MG63 (cell line): ENCODE data around the gene COMT. TPM values are rescaled to one million over a fixed set of nuclear protein-coding genes. Genes with fewer than 3 reads are reported as not detected.

ENCODE experiments used
- DNase-seq: peaks from one replicate; pipeline ENCODE4 v3.0.0-alpha.2; 2020
- H3K27me3 ChIP-seq: fragments of 250-450 bp; sonication (Bioruptor Pico); 2 replicates; pipeline ENCODE4 v1.5.1; 2020; ENCODE audit warnings: mild to moderate bottlenecking, moderate library complexity
- H3K36me3 ChIP-seq: fragments of 250-450 bp; sonication (Bioruptor Pico); 2 replicates; pipeline ENCODE4 v1.5.1; 2020; ENCODE audit warnings: mild to moderate bottlenecking, moderate library complexity
- H3K4me3 ChIP-seq: fragments of 250-450 bp; sonication (Bioruptor Pico); 2 replicates; pipeline ENCODE4 v1.5.1; 2020; ENCODE audit warnings: mild to moderate bottlenecking, moderate library complexity
- H3K9me3 ChIP-seq: fragments of 250-450 bp; sonication (Bioruptor Pico); 2 replicates; pipeline ENCODE4 v1.5.1; 2020; ENCODE audit warnings: mild to moderate bottlenecking, moderate library complexity
- total RNA-seq: library from RNA; depleted of rRNA; stranded (reverse); fragments of >200 nt; shearing (Covaris generic); gene quantifications from 2 replicates; pipeline ENCODE4 v1.2.3, GENCODE V29; 2014; ENCODE audit warnings: low replicate concordance; rRNA removed

The COMT gene
- 178 and 263 TPM in 2 replicates for total RNA-seq

DNA sequence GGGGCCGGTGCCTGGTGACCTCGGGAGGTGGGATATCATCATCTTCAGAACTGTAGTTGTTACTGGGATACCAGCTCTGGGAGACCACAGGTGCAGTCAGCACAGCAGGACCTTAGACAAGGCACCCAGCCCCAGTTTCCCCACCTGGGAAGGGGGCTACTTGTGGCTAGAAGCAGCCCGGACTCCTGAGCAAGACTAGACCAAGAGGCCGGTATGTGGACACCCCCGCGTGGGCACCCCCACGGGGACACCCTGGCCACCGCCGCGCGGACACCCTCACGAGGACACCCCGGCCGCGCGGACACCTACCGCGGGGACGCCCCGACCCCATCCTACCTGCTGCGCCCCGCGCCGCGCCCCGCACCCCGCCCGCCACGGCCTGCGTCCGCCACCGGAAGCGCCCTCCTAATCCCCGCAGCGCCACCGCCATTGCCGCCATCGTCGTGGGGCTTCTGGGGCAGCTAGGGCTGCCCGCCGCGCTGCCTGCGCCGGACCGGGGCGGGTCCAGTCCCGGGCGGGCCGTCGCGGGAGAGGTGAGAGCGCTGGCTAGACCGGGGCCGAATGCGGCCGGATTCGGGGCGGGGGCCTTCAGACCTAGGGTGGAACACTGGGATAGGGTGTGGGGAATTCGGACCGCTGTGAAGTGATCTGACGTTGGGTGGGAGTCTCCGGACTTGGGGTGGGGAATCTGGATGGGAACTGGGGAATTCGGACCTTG lies at the start of gene COMT, which contains the start of gene TXNRD2:
COMT (plus strand) TSS at position 408 of the 718 bp plus-strand sequence. CDS start 20,755 bp downstream, outside the sequence.
TXNRD2 (minus strand) TSS at position 454 of the 718 bp plus-strand sequence; CDS start at position 439, 15 bp downstream.
- peaks cover 17% of the 10 kb centered on the region for H3K36me3 ChIP-seq
- no peaks in the 10 kb centered on the region for H3K9me3 ChIP-seq
- peak; percentile 75 for DNase-seq
- H3K4me3 ChIP-seq, result peak within 1 kb of the TSS; percentile 76
- no peaks in the 10 kb centered on the region for H3K27me3 ChIP-seq

DNA sequence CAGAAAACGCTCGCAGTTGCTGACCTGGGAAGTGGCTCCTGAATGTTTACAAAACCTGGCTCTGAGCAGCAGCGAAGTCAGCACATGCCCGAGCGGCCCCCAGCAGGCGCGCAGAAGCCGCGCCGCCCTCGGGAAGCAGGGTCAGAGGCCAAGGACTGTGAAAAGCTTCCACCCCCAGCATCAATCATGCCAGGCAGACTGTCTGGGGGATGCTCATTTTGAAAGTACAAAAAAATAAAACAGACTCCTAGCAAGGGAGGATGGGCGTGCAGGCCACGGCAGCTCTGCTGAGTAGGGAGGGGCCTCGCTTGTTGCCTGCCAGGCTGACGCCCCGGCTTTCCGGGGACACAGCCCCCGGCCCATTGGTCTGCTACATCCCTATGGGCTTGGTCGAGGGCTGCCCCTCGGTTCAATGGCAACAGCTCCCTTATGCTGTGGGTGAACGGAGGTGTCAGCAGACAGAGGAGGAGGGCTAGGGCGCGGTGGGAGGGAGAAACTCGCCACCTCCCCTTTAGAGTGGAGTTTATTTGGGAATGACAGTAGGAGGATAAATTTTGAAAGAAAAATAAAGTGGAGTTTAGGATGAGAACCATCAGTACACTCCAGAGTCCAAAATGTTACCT lies 49.2 kb upstream of the COMT start:
- Histone ChIP-seq H3K27me3 (no peaks in the 10 kb centered on the region), H3K9me3 (no peaks in the 10 kb centered on the region), H3K36me3 (no peaks in the 10 kb centered on the region), H3K4me3 (no peak overlapping the region)
- no peak for DNase-seq

- Histone ChIP-seq H3K4me3 (no peak overlapping the region), H3K36me3 (no peaks in the 10 kb centered on the region), H3K27me3 (no peaks in the 10 kb centered on the region), H3K9me3 (no peaks in the 10 kb centered on the region)
- DNase-seq, result no peak
These were observed 48.6 kb upstream of the COMT start for GRCh38 chr22:19892925-19893324.

DNA sequence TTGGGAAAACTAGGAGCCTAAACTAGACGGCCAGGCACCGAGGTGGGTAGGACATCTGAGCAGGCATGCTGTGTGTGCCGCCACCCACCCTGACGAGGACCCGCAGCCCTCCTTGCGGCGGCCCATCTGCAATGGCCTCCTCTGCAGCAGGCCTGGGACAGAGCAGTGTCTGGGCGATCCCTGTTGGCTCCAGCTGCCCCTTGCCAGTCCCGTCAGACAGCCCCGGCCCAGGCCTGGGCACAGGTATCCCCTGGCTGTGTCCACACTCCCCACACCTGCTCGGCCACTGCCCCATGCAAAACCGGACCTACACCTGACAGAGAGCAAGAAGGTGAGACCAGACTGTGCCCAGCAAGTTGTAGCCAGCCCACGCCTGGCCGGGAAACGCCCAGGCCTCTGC lies 48.2 kb upstream of the COMT start:
- no peaks in the 10 kb centered on the region for H3K27me3 ChIP-seq
- DNase-seq, result no peak
- H3K4me3 ChIP-seq, result no peak overlapping the region
- no peaks in the 10 kb centered on the region for H3K36me3 ChIP-seq
- H3K9me3 ChIP-seq, result no peaks in the 10 kb centered on the region

DNA sequence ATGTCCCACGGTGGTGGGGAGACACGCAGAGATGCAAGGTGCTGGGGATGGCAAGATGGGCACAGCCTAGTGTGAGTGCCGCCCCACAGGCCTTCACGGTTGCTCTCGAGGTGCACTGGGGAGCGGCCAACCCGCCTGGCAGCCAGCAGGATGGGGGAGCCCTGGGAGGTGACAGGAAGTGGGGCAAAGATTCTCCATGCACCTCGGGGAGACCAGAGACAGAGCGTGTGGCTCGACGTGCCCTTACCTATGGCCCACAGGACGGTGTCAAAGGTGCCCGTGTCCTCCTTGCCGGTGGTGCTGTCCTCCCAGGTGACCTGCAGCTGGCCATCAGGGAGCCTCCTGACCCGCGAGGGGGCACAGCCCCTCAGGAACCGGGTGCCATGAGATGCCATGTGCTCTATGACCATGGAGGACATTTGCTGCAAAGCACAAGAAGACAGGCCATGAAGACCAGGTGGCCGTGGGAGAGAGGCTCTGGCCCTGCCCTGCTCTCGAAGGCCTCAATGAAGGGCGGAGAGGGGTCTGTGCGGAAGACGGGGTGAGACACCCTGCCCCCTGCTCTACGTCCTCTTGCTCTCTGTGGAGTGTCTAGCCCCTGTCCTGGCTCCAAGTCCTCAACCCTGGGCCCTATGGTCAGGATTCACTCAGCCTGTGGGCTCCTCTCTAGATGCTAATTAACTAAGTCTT lies 46.3 kb upstream of the COMT start:
- H3K9me3 ChIP-seq, result no peaks in the 10 kb centered on the region
- H3K27me3 ChIP-seq, result no peaks in the 10 kb centered on the region
- no peak overlapping the region for H3K4me3 ChIP-seq
- no peaks in the 10 kb centered on the region for H3K36me3 ChIP-seq
- DNase-seq, result no peak

- Histone ChIP-seq H3K27me3 (no peaks in the 10 kb centered on the region), H3K36me3 (no peaks in the 10 kb centered on the region), H3K9me3 (no peaks in the 10 kb centered on the region), H3K4me3 (no peak overlapping the region)
- no peak for DNase-seq
These were observed 44.8 kb upstream of the COMT start for GRCh38 chr22:19896665-19897355.

GRCh38 chr22:19897726-19898125 lies 43.8 kb upstream of the COMT start:
- Histone ChIP-seq H3K27me3 (no peaks in the 10 kb centered on the region), H3K36me3 (no peaks in the 10 kb centered on the region), H3K4me3 (no peak overlapping the region), H3K9me3 (no peaks in the 10 kb centered on the region)
- DNase-seq, result no peak

DNA sequence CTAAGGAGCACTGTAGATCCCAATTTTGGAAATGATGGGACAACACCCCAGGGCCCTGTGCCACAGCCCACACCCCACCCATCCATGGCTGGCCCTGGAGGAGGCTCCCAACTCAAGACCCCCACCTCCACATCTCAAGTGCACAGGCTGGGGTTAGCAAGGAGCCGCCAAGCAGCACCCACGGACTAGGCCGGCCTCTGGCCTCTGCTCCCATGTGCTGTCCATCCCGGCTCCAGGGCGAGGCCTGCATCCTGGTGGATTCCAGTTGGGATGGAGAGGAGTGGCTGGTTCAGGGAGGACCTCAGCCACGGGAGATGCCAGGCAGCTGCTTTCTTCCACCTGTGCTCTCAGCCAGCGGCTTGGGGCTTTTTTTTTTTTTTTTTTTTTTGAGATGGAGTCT lies 43.4 kb upstream of the COMT start:
- no peak for DNase-seq
- Histone ChIP-seq H3K27me3 (no peaks in the 10 kb centered on the region), H3K36me3 (no peaks in the 10 kb centered on the region), H3K4me3 (no peak overlapping the region), H3K9me3 (no peaks in the 10 kb centered on the region)

DNA sequence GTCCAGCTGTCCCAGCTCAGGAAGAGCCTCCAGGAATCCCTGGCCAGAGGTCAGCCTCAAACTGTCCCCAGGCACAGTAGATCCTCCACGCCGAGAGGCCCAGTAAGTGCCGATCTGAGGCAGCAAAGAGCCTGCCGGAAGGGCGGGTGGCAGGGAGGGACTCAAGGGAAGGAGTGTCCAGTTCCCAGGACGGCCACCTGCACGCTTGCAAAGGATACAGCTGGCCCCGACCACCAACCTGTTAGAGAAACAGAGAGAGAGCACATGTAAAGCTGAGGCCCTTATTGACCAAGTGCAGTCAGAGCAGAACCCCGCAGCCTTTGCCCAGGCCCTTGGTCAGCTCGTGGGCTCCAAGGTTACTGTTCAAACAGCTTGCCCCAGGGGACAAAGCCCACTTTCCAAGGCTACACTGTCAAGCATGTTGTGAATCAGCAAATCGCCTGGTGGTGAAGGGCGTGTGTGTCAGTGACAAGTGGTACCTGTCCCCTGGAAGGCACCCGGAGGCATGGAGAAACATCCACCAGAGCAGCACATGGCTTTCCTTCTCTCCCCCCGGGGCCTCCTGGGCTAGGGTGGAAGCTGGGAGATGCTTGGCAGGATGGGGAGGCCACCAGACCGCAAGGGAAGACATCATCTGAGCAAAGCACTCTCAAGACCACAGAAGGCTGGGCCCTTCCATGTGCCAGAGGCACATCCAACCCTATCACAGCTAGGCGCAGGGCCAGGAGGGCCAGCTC lies 42.6 kb upstream of the COMT start:
- no peaks in the 10 kb centered on the region for H3K36me3 ChIP-seq
- no peak for DNase-seq
- no peaks in the 10 kb centered on the region for H3K9me3 ChIP-seq
- H3K27me3 ChIP-seq, result no peaks in the 10 kb centered on the region
- H3K4me3 ChIP-seq, result no peak overlapping the region

DNA sequence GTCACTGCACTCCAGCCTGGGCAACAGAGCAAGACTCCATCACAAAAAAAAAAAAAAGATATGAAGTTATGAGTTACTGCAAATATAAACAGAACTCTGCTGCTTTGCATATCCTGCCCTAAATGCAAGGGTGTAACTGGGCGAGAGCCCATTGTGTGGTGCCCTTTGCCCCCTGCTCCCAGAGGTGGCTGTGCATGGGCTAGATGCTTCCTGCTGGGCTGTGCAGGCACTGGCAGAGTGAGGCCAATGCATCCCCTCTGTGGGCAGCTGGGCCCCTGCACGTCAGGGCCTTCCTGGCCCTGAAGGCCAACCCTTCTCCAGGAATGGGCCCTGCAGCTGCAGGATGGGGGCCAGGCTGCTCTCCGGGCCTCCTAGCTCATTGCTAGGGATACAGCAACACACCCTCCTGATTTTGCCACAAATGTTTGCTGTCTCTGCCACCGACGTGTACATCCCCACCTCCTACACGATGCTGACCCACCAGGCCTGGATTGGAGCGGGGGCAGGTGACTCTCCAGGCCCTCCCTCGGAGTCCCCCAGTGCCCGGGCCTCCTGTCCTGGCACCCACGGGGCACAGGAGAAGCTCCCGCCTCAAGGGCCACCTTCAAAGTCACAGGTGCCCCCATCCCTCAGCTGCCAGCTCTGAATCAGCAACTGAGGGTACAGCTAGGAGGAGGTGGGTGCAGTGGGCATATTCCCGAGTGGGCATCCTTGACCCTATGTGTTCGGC lies 40.7 kb upstream of the COMT start:
- no peak for DNase-seq
- Histone ChIP-seq H3K36me3 (no peaks in the 10 kb centered on the region), H3K4me3 (no peak overlapping the region), H3K9me3 (no peaks in the 10 kb centered on the region), H3K27me3 (no peaks in the 10 kb centered on the region)

DNA sequence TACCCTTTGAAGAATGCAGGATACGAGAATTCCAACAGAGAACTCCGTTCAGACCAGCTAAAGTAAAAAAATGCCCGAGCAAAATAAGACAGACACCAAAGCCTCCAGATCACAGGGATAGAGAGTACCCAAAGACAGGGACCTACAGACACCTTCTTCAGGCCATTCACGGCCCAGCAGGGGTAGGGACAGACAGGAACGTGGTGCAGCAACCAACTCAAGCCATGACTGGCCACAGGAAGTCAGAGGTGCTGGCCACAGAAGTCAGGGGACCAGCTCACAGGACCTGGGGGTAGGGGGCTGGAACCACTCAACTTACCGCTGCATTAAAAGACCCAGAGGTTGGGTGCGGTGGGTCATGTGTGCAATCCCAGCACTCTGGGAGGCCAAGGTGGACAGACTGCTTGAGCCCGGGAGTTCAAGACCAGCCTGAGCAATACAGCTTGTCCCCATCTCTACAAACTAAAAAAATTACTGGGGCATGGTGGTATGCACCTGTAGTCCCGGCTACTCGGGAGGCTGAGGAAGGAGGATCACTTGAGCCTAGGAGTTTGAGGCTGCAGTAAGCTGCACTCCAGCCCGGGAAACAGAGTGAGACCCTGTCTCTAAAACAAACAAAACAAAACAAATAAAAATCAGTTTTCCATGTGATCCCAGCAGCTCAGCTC lies 39.9 kb upstream of the COMT start:
- Histone ChIP-seq H3K27me3 (no peaks in the 10 kb centered on the region), H3K4me3 (no peak overlapping the region), H3K9me3 (no peaks in the 10 kb centered on the region), H3K36me3 (no peaks in the 10 kb centered on the region)
- no peak for DNase-seq

DNA sequence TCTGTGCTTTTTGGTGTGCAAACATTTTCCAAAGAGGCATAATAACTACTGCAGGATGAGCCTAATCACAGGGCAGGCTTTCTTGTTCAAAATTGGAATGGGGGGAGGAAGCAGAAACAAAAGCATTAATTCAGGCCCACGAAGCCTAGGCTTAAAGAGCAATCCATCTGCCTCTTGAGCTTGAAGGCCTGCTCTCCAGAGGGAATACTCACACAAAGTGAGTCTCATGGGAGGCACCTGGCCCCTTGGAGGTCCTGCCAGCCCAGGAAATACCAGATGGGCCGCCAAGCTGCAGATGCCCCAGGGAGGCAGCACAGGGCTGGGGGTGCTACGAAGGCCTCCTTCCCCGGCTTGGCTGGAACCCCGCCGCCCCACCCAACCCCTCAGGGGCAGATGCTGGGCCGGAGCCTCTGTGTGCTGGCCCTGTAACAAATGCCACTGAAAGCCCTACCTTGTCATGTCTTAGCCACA lies 39.3 kb upstream of the COMT start:
- no peaks in the 10 kb centered on the region for H3K36me3 ChIP-seq
- no peaks in the 10 kb centered on the region for H3K9me3 ChIP-seq
- H3K27me3 ChIP-seq, result no peaks in the 10 kb centered on the region
- no peak overlapping the region for H3K4me3 ChIP-seq
- no peak for DNase-seq

DNA sequence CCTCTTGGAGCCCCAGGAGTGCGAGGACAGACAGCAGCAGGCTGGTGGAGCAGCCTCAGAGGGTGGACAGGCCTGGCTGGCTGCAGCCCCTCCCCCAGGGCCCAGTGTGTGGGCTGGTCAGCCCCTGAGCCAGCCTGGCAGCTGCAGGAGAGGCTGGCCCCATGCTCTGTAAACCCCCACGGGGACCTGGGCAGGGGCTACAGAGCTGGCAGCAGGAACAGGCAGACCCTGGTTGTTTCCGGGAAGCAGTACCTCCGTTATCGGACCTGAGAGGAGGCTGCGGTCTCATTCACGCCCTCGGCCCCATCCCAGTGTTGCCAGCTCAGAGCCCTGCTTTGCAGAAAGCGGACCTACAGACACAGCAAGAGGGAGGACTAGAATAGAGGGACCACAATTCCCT lies 38.5 kb upstream of the COMT start:
- Histone ChIP-seq H3K9me3 (no peaks in the 10 kb centered on the region), H3K4me3 (no peak overlapping the region), H3K36me3 (no peaks in the 10 kb centered on the region), H3K27me3 (no peaks in the 10 kb centered on the region)
- DNase-seq, result no peak

GRCh38 chr22:19903513-19903912 lies 38.1 kb upstream of the COMT start:
- no peak for DNase-seq
- Histone ChIP-seq H3K27me3 (no peaks in the 10 kb centered on the region), H3K36me3 (no peaks in the 10 kb centered on the region), H3K9me3 (no peaks in the 10 kb centered on the region), H3K4me3 (no peak overlapping the region)

DNA sequence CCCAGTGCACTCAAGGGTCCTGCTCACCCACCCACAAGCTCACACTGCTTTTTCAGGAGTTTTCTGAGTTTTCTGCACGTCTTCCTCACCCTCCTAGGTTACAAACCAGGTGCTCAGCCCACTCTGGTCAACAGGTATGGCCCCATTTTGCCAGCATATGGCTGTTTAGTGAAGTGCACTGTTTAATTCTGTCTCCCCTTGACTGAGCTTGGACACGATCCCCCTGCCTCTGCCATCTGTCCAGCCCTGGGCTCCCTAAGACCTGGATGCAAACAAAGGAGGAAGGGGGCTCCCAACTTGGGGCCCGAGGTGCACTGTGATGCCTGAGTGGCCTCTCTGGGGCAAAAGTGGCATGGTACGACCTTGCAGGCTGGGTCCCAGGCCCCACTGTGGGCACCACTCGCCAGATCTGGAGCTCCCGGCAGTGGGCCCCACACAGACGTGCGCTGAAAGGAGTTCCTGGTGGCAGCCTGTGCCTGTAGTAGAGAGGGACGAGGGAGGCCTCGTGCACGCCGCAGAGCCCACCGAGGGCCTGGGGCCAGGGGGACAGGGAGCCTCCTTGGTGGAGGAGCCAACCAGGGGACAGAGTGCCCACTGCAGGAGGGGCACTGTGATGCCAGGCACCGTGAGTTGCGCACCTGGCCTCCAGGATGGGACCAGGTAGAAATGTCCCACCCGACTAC lies 37.3 kb upstream of the COMT start:
- no peak overlapping the region for H3K4me3 ChIP-seq
- no peaks in the 10 kb centered on the region for H3K27me3 ChIP-seq
- no peak for DNase-seq
- no peaks in the 10 kb centered on the region for H3K36me3 ChIP-seq
- no peaks in the 10 kb centered on the region for H3K9me3 ChIP-seq
